Lower lobe of right lung (tissue), 2 donors: ENCODE results near the gene APOBEC3C. TPM values are rescaled to one million over a fixed set of nuclear protein-coding genes. Genes with fewer than 3 reads are reported as not detected.
"Not testable (repeated sequence)": the region's sequence is repeated elsewhere in the genome, so short reads cannot be mapped to it uniquely, and the experiment has no call there.

Experiments used
- ATAC-seq, 2 donors: fragments of 200-7000 bp; cut with Tn5 transposase; one replicate each; pipeline ENCODE4 v1.9.1; 2020 to 2022; ENCODE audit warnings: mild to moderate bottlenecking in 2 of 2, moderate library complexity in 2 of 2
- DNase-seq: peaks from one replicate; pipeline ENCODE4 v3.0.0-alpha.2; 2020
- H3K27ac ChIP-seq: fragments of 200-600 bp; one replicate; pipeline ENCODE4 v1.8.0; 2022
- H3K27me3 ChIP-seq: fragments of 200-600 bp; one replicate; pipeline ENCODE4 v1.8.0; 2022; ENCODE audit warnings: low read depth
- H3K36me3 ChIP-seq: fragments of 200-600 bp; one replicate; pipeline ENCODE4 v1.8.0; 2022; ENCODE audit warnings: mild to moderate bottlenecking
- H3K4me1 ChIP-seq: fragments of 200-600 bp; one replicate; pipeline ENCODE4 v1.8.0; 2022
- H3K4me3 ChIP-seq: fragments of 200-600 bp; one replicate; pipeline ENCODE4 v1.8.0; 2022; ENCODE audit warnings: mild to moderate bottlenecking
- H3K9me3 ChIP-seq: fragments of 200-600 bp; one replicate; pipeline ENCODE4 v1.8.0; 2022
- CTCF ChIP-seq: fragments of 200-600 bp; IDR thresholded peaks from one replicate; pipeline ENCODE4 v1.8.0; 2022; ENCODE audit warnings: antibody characterized with exemption, mild to moderate bottlenecking
- intact Hi-C: fragments of 100-400 bp; cut with DNase I; formaldehyde crosslinking; loops from one replicate; pipeline ENCODE4 v1.11.0; 2022
- total RNA-seq: library from RNA; stranded (reverse); fragmentation: NEBNext Ultra II Directional; extraction: Animal tissue kit (Norgen Biotek cat#: 25700); gene quantifications from one replicate; pipeline ENCODE4 v1.2.1, GENCODE V29; 2021
- donor health status: DM: no; HTN: yes; CAD: no; lungs with severe emphysema.

The APOBEC3C gene
- total RNA-seq, 1 donor from 2014 or later = 27.8 TPM

DNA sequence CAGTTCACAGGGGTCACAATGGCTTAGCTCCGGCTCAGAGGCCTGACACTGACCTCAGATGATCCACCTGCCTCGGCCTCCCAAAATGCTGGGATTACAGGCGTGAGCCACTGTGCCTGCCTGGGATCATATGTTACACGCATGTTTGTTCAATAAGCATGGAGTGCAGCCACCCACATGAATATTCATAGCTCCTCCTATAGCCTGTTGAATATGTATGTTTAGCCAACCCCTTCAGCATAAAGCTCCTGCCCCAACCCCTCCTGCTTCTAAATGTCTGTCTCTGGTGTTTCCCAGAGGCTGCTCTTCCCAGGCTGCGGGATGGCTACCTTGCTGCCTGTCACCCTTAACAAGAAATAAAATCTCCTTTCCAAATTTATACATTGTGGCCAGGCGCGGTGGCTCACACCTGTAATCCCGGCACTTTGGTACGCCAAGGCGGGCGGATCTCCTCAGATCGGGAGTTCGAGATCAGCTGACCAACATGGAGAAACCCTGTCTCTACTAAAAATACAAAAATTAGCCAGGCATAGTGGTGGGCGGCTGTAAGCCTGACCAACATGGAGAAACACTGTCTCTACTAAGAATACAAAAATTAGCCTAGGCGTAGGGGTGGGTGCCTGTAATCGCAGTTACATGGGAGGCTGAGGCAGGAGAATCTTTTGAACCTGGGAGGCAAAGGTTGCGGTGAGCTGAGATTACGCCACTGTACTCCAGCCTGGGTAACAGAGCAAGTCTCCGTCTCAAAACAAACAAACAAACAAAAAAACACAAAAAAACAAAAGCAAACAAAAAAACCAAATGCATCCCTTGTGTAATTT is 25.5 kb downstream of the APOBEC3C start:
- H3K4me1 ChIP-seq = peaks cover 15% of the 10 kb centered on the region
- ATAC-seq (no peak), DNase-seq (no peak)
- H3K27me3 ChIP-seq = no peaks in the 10 kb centered on the region
- peak overlapping the region; percentile 69 for H3K4me3 ChIP-seq
- H3K27ac ChIP-seq = peak overlapping the region; percentile 86
- no peaks in the 10 kb centered on the region for H3K9me3 ChIP-seq
- intact Hi-C loops = no loop called here
- no peaks in the 10 kb centered on the region for H3K36me3 ChIP-seq
- no peak for TF ChIP-seq CTCF

GRCh38 chr22:39040155-39040537 is 26.1 kb downstream of the APOBEC3C start:
- Histone ChIP-seq H3K4me3 (peak overlapping the region; percentile 69), H3K27ac (peak overlapping the region; percentile 86), H3K4me1 (peaks cover 15% of the 10 kb centered on the region)
- H3K36me3 ChIP-seq, intact Hi-C loops, ATAC-seq, H3K27me3 ChIP-seq, DNase-seq, H3K9me3 ChIP-seq: not testable (repeated sequence)

GRCh38 chr22:39040538-39041296 is 26.7 kb downstream of the APOBEC3C start, which contains the start of gene APOBEC3F:
Gene APOBEC3F (plus strand): TSS chr22:39040864. CDS start chr22:39040961, 97 bp downstream.
- H3K4me1 ChIP-seq = peaks cover 15% of the 10 kb centered on the region
- not testable (repeated sequence) for H3K9me3 ChIP-seq
- peak; percentile 73 for DNase-seq

DNA sequence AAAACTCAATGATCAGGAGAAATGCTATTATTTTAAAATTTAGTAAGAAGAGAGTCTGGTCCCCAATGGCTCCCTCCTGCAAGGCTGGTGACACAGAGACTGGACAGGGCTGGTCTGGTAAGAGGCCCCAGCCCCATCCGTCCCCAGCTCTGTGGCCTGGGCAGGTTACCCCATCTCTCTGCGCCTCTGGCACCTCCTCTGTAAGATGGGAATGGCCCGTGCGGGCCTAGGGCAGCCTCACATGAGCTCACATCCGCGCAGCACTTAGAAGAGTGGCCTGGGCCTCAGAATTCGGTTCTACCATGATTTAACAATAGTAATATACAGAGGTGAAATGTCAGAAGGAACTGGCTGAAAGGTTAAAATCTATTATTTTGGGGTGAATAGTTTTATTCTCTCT is 27.9 kb downstream of the APOBEC3C start:
- H3K27me3 ChIP-seq = no peaks in the 10 kb centered on the region
- H3K27ac ChIP-seq = no peak overlapping the region
- no peak for DNase-seq
- no peaks in the 10 kb centered on the region for H3K9me3 ChIP-seq
- TF ChIP-seq CTCF = no peak
- no peak for ATAC-seq
- H3K36me3 ChIP-seq = no peaks in the 10 kb centered on the region
- peak overlapping the region; percentile 69 for H3K4me3 ChIP-seq
- intact Hi-C loops = no loop called here
- peaks cover 15% of the 10 kb centered on the region for H3K4me1 ChIP-seq

More at GRCh38 chr22:39040538-39041296, 26.7 kb downstream of the APOBEC3C start, which contains the start of gene APOBEC3F:
- H3K27me3 ChIP-seq, H3K36me3 ChIP-seq, intact Hi-C loops: not testable (repeated sequence)
- peak within 1 kb of the TSS; percentile 86 for H3K27ac ChIP-seq
- peak within 1 kb of the TSS; percentile 69 for H3K4me3 ChIP-seq
- peak; percentile 94 to 96 for ATAC-seq

GRCh38 chr22:39043063-39043462 is 29.0 kb downstream of the APOBEC3C start:
- H3K36me3 ChIP-seq, ATAC-seq, H3K9me3 ChIP-seq, H3K27me3 ChIP-seq, intact Hi-C loops, DNase-seq, H3K4me3 ChIP-seq, H3K27ac ChIP-seq: not testable (repeated sequence)
- peaks cover 15% of the 10 kb centered on the region for H3K4me1 ChIP-seq

- H3K4me3 ChIP-seq, H3K36me3 ChIP-seq, intact Hi-C loops, DNase-seq, H3K27me3 ChIP-seq, ATAC-seq, H3K27ac ChIP-seq, H3K9me3 ChIP-seq: not testable (repeated sequence)
- peaks cover 15% of the 10 kb centered on the region for H3K4me1 ChIP-seq
Observed at GRCh38 chr22:39045136-39045535, 31.1 kb downstream of the APOBEC3C start.

DNA sequence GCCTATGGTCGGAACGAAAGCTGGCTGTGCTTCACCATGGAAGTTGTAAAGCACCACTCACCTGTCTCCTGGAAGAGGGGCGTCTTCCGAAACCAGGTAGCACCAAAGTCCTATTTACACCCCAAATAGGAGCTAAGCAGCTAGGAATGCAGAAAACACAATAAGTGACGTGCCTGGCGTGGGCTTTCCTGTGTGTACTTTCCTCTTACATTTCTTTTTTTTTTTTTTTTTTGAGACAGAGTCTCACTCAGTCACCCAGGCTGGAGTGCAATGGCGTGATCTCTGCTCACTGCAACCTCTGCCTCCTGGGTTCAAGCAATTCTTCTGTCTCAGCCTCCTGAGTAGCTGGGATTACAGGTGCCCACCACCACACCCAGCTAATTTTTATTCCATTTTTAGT is 35.4 kb downstream of the APOBEC3C start:
- H3K9me3 ChIP-seq, H3K4me1 ChIP-seq, ATAC-seq, H3K36me3 ChIP-seq, H3K4me3 ChIP-seq, H3K27me3 ChIP-seq, DNase-seq, intact Hi-C loops, H3K27ac ChIP-seq: not testable (repeated sequence)

DNA sequence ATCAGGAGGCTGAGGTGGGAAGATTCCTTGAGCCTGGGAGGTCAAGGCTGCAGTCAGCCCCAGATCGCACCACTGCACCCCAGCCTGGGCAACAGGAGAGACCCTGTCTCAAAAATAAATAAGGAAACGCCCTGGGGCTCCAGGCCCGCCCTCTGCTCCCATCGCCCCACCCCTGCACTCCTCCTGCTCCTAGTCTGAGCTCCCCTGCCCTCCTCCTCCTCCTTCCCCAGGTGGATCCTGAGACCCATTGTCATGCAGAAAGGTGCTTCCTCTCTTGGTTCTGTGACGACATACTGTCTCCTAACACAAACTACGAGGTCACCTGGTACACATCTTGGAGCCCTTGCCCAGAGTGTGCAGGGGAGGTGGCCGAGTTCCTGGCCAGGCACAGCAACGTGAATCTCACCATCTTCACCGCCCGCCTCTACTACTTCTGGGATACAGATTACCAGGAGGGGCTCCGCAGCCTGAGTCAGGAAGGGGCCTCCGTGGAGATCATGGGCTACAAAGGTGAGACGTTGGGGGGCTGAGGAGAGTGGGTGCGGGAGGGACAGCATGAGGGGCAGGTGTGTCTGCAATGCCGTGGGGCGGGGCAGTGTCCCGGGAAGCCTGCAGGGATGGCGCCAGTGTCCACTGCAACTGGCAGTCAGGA is 37.9 kb downstream of the APOBEC3C start:
- ATAC-seq, H3K9me3 ChIP-seq, H3K27ac ChIP-seq, DNase-seq, H3K36me3 ChIP-seq, H3K4me3 ChIP-seq, H3K27me3 ChIP-seq, H3K4me1 ChIP-seq, intact Hi-C loops: not testable (repeated sequence)
